NCI-H748 (cell line): Measurements from ENCODE around the gene SUGCT.

ENCODE experiments used
- DNase-seq: peaks from one replicate; lab custom pipeline; 2025; ENCODE audit not compliant: unreplicated experiment; lab: John Stamatoyannopoulos, UW

Gene SUGCT

GRCh38 chr7:40843338-40843985 is 708.7 kb downstream of the SUGCT start:
- DNase-seq = no peak

- DNase-seq = no peak
Observed at GRCh38 chr7:40845943-40846342, 711.1 kb downstream of the SUGCT start.

GRCh38 chr7:40847921-40848320 is 713.1 kb downstream of the SUGCT start:
- DNase-seq = no peak

- DNase-seq = no peak
Observed at GRCh38 chr7:40848541-40849221, 713.9 kb downstream of the SUGCT start.

- DNase-seq = no peak
Observed at GRCh38 chr7:40850017-40850416, 715.2 kb downstream of the SUGCT start.

GRCh38 chr7:40851001-40851400 is 716.2 kb downstream of the SUGCT start:
- no peak for DNase-seq

GRCh38 chr7:40859076-40859475 is 724.3 kb downstream of the SUGCT start:
- DNase-seq = no peak

- DNase-seq = no peak
Observed at GRCh38 chr7:40859965-40860543, 725.2 kb downstream of the SUGCT start.

- DNase-seq = no peak
Observed at GRCh38 chr7:40865441-40866233, 730.8 kb downstream of the SUGCT start.

- DNase-seq = no peak
Observed at GRCh38 chr7:40866601-40867000, 731.8 kb downstream of the SUGCT start.

GRCh38 chr7:40870108-40870507 is 735.3 kb downstream of the SUGCT start:
- DNase-seq = no peak

- no peak for DNase-seq
Observed at GRCh38 chr7:40873248-40873647, 738.4 kb downstream of the SUGCT start.

- DNase-seq = no peak
Observed at GRCh38 chr7:40874756-40875155, 740.0 kb downstream of the SUGCT start.

- no peak for DNase-seq
Observed at GRCh38 chr7:40876601-40877000, 741.8 kb downstream of the SUGCT start.

GRCh38 chr7:40879941-40880543 is 745.2 kb downstream of the SUGCT start:
- no peak for DNase-seq

GRCh38 chr7:40880581-40880980 is 745.8 kb downstream of the SUGCT start:
- no peak for DNase-seq

GRCh38 chr7:40881405-40881926 is 746.7 kb downstream of the SUGCT start:
- no peak for DNase-seq

GRCh38 chr7:40882071-40882658 is 747.4 kb downstream of the SUGCT start:
- DNase-seq = no peak

GRCh38 chr7:40883826-40884225 is 749.0 kb downstream of the SUGCT start:
- DNase-seq = no peak

GRCh38 chr7:40884241-40884640 is 749.4 kb downstream of the SUGCT start:
- no peak for DNase-seq

- DNase-seq = no peak
Observed at GRCh38 chr7:40885503-40885902, 750.7 kb downstream of the SUGCT start.
